ENCODE measurements around the gene CPED1.
A peak's percentile ranks its signal among the peaks of the same experiment; 100 is the strongest.

CPED1 gene

DNA sequence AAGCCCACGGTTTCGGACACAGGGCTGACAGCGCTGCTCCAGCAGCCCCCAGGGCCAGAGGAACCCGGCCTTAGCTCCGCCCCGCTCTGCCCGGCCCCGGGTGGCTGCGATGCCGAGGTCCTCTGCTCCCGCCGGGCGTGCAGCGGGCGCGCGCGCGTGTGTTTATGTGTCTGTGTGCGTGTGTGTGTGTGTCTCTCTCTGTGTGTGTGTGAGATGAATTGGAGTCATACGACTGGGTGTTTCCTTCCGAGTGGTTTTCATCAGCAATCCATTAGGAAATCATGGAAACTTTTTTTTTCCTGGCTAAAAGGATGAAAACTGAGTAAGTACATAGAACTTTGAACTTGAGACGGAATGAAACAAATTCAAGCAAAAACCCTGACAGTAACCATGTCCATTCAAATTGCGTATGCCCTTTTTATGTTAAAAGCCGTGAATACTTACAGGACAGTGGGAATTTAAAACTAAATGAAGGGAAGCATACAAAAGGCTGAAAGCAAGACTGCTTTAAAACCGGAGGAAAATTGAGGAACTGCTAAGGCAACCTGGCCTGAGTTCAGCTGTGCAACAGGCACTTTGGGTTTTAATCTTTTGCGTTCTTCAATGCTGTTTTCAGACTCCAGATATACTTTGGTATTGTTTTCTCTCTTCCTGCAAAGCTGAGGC is at the start of gene CPED1:
Gene CPED1, plus strand, starts transcription at position 121 of the 666 bp plus-strand sequence. CDS start 911 bp downstream, outside the sequence.
- peak; percentile 41 to 72 (median 63) for DNase-seq

DNA sequence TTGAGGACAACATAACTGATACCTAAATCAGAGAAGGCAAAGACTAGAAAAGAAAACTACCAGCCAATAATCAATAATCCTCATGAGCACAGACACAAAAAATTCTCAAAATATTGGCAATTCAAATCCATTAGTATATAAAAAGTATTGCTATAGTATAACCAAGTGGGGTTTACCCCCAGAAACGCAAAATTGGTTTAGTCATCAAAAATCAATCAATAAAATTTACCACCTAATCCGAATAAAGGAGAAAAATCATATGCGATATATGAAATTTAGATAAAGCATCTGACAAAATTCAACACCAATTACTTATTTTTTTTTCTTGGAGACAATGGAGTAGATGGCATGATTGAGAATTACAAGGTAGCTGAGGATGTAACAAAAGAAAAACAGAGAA is 49.2 kb upstream of the CPED1 start:
- no peak for DNase-seq

DNA sequence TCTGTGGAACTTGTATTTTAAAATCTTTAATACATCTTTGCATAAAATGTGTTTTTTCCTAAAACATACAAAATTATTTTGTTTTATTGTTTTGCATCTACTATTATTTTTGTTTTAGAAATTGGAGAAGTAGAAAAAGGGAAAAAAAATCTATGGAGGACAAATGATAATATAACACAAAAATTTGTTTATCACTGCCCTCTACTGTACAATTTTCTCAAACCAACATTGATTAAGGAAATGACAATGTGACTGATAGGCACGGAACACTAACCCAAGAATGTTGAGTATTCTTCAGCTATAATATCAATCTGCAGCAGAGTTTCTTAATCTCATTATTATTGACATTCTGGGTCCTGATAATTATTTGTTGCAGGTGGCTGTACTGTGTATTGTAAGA is 47.4 kb upstream of the CPED1 start:
- peak in 2 of 3 experiments; percentile 6 to 53 for DNase-seq

DNA sequence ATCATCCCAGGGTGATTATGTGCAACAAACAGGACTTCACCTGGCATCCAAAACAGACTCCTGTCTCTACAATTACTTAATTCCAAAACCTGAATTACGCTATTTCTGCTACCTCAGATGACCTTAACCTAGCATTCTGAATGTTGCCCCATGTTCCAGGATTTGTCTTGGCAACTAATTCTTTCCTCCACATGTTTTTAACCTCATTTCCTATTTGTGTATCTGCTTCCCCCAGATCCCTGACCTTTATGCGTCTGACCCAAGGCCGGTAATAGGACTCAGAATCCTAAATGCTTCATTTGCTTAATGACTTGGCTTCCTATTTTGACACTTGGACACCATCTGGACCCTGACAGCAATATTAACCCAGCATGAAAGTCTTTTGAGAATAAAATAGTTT is 46.7 kb upstream of the CPED1 start:
- no peak for DNase-seq

DNA sequence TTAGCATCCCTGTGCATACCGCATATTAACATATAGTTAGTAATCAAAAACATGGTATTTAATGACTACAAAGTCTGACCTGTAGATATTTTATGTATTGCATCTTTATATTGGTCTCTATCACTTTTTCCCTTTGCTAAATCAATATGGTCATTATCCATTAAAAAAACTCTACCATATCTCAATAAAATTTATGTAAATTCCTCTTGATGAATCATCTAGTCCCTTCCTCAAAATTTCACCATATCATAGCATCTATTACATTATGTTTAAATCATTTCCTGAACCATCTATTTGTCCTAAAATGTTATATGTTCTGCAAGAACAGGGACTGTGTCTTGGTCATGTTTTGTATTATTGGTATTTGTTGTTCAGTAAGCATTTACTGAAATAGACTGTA is 45.6 kb upstream of the CPED1 start:
- no peak for DNase-seq

DNA sequence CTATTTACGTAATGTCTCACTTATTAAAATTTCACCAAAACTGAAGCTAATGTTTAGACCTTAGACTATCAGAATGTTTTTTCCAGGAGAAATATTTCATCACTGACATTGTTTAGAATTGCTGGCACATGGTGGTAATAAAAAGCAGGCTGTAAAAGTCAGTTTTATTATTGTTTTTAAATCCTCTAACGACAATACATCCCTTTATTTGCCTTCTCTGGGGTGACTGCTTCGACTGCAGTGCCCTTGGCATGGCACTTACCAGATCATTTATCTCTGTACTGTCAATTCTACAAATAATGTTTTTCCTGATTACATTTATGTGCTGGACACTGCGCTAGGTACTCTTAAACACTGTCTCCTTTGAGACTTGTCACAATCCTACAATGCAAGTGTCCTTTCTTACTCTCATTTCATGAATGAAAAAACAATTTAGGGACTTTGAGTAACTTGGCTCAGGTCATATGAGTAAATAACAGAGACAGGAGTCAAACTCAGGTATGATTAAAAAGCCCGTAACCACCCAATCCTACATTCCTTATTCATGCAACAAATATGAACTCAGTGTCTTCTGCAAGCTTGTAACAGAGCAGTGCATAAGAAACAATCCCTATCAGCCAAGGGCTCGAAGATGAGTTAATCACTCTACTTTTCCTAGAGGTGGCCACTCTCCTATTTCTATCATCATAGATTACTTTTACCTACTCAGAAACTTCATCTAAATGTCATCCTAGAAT is 43.5 kb upstream of the CPED1 start:
- DNase-seq, result peak in 2 of 3 experiments; percentile 30 to 65

DNA sequence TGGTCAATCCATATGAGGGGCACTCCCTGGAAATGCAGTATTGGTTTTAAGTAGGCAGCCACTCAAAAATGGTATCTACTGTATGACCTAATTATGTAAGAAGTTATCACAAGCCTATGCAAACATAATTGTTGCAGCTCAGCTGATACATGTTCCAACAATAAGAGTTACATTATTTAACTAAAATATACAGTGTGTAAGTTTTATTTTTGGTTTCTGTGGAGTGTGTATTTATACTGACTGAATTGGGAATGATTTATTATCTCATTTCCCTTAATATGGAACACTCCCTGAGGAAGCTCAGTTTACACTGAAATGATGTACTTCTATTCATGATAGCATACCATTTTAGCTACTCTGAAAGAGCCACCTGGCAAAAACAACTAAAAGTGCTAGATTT is 40.5 kb upstream of the CPED1 start:
- DNase-seq, result peak in 1 of 3 experiments; percentile 32

DNA sequence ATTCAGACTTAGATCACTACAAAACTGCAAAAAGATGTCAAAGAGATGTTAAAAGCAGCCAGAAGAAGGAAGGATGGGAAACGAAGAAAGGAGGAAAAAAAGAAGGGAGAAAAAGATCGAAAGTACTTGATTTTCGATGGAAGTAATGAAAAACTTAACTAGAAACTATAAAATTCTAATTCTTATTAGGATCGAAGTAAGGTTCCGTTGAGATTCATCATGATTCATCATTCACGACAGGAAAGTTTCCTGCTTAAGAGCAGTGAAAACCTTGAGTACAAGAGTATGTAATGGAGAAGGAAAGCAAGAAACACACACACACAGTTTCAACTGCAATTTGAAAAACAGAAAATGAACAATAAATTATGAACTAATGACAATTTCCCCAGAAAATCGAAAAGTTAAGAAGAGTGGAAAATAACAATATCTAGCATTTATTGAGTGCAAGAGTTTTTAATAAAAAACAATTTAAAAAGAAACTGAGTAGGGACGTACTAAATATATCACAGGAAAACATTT is 39.1 kb upstream of the CPED1 start:
- peak in 1 of 3 experiments; percentile 77 for DNase-seq

DNA sequence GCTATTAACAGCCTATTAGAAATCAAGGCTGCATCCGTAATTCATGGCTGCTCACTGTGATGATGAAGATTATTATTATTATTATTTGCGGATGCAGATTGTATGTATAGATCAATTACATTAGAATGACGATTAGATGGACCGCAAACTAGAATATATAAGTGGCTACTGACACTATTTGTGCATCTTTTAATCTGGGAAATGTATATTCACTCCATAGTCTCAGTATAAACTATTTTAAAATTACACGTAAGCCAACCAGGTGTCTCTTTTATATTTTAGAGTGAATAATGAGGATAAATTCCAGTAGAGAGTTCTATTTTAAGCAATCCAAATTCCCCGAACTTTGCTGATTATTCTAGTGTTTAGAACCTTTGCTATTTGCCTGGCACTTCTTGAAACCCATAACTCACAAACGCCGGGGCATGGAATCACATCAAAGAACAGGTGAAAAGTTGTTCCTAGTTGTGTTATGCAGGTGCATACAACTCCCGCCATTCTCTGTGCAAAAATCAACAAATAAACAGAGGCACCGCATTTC is 38.4 kb upstream of the CPED1 start:
- peak in 2 of 3 experiments; percentile 42 to 81 for DNase-seq

DNA sequence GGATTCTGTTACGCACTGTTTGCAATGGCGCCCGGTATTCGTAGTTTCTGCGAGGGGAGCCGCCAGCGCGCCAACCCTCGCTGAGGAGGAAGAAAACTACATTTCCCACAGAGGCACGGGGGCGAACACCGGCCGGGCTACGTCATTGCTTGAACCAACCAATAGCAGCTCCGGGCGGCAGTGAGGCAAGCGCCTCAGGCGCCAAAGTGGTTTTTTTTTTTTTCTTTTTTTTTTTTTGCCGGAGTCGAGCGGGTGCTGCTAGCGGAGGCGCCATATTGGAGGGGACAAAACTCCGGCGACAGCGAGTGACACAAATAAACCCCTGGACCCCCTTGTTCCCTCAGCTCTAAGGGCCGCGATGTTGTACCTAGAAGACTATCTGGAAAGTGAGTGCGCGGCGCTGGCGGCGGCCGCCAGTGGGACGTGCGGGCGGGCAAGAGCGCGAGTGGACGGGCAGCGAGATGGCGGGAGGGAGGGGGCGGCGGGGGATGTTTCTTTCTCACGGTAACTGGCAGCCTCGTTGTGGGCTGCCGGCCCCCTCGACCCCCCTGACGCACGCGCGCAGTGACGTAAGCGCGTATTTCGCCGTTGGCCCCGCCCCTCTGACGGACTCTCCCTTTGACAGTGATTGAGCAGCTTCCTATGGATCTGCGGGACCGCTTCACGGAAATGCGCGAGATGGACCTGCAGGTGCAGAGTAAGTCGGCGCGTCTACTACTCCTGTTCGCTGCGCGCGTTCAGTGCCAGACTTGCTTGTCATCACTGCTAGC is 37.8 kb upstream of the CPED1 start, which contains the start of gene ING3:
Gene ING3, plus strand, starts transcription at position 239 of the 770 bp plus-strand sequence. Its CDS starts 120 bp downstream, at position 359.
- peak; percentile 99 to 100 (median 99) for DNase-seq

DNA sequence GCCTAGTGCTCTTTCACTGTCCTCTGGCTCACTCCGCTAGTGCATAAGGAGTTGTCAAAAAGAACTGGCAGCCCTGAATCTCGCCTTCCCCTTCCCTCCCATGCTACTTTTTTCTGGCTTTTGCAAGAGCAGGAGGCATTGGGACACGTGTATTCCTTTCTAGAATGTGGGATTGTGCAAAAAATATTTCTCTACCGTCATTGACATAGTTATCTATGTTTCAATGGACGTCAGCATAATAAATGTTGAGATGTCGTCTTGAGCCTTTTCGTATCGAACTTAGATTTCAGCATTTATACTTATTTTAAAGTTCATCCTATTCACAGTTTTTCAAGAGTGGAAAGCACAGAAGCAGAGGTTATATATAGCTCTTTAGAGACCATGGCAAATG is 37.2 kb upstream of the CPED1 start:
- no peak for DNase-seq

DNA sequence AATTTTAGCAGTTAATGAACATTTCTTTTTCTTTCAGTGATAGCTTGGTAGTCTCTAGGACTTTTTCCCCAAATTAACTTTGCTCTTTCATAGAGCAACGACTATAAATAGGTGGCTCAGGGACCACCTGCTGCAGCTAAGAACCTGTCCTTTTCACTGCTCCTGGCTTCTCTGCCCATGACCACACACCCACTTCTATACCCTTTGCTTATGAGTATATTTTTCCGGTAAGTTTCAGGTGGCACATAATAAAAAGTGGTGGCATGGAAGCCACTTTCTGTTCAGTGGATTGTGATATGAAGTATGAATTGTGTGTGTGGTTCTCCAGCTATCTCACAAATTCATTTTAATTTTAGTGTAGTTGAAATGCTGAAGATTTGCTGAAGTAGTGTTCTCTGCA is 36.7 kb upstream of the CPED1 start:
- peak in 1 of 3 experiments; percentile 40 for DNase-seq

DNA sequence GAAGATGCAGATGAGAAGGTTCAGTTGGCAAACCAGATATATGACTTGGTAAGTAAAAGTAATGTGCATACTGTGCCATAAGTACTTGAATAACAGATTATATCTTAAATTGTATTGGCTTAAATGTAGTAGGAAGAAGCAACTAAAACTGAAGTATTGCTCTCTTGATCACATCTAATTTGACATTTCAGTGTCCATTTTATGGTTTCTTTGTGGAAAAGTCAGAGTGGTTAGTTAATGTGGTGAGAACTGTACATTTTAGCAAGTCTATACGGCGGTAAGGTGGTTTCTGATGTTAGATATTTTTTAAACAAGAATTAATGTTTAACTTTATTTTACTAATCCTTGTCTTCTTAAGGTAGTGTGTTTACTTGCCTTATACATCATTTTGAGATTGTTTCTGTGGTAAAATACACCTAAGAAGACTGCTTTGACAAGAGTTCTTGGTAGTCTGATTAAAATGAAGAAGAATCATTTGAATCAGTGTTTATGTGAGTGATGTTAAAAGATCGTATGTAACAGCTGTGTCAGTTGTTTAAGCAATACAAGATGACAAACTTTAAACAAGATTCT is 32.8 kb upstream of the CPED1 start:
- DNase-seq, result no peak

DNA sequence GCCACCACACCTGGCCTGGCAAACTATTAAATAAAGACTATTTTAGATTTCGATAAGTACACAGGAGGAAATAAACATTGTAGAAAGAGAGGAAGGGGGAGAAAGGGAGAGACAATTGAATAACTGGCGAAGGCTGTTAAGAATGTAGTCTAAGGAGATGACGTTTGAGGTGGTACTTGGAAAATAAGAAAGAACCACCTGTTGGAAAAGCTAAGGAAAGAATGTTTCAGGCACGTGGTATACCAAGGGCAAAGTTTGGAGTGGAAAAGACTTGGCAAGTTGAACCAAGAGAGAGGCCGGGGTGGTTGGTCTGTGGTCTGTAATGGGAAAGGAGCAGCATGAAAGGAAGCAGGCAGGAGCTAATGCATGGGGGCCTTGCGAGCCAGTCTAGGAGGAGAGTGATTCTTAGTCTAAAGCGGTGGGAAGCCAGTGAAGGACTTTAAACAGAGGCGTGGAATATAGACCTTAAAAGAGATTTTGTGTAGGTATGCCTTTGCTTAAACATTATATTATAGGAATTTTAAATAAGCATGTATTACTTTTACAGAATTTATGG is 28.5 kb upstream of the CPED1 start:
- DNase-seq, result no peak

DNA sequence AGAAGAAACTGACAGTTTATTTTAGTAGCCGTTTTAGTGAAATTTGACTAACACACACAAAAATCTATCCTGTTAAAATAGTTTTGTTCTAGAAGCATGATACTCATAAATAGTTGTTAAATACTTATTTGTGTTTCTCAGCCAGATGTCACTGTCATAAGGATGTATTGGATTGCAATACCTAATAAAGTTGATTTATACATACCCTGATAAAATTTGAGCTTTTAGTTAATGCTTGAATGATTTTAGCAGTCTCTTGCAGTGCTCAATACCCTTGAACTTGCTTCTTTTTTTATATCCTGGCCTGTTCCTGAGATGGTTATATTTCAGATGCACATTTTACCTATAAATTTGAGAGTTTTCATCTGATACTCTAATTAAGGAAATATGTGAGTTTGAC is 27.8 kb upstream of the CPED1 start:
- no peak for DNase-seq

DNA sequence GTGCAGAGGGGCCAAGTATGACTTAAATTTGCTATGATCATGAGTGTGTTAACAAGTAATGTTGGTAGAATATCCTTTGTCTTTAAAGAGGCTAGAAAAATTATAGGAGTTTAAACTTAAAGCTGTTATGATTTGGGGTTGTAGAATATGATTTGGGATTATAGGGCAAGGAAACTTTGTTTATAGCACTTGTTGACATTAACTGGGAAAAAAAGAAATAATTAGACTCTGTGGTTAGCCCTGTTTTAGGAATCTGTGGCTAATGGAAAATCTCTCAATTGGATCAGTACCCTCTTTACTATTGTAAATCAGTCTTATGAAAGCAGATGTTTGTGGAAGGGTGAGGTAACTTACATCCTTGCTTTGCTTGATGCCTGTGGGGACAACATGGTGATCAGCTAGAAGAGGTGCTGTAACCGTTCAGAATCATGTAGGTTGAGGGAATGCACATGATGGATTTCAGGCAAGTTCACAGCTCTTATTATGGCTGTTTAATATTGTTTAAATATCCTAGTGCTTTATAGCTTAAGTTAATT is 26.8 kb upstream of the CPED1 start:
- DNase-seq, result no peak

DNA sequence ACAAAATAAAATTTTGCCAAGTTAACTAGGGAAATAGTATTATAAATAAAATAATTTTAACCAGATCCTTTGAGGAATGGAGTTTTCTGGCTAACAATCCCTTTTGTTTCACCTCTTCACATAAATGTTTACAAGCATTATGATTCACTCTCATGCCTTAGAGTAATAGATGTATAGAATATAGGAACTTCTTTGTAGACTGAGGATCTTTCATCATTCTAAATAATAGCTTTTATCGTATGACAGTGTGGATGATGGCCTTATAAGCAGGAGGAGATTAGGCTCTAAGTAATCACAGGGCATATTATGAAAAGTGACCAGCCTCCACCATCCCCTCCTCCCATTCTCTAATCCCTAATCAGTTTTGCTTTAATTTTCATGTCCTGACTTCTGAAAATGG is 24.4 kb upstream of the CPED1 start:
- DNase-seq, result no peak

DNA sequence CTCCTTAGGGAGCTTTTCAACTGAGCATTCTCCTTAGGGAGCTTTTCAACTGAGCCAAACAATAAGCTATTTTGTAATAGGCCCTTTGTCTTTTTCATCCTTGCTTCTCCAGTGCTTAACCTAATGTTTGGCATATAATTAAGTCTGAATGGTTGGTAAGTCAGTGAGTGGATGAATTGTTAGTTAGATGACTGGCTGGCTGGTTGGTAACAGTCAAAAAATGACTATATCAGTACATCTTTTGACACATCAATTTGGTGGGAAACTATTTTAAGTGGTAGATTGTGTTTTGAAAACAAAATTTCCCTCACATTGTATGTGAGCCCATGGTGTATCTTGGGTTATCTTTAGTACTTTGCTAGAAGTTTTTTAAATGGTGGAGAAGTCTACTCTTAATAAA is 21.6 kb upstream of the CPED1 start:
- DNase-seq, result peak in 2 of 3 experiments; percentile 22 to 77

DNA sequence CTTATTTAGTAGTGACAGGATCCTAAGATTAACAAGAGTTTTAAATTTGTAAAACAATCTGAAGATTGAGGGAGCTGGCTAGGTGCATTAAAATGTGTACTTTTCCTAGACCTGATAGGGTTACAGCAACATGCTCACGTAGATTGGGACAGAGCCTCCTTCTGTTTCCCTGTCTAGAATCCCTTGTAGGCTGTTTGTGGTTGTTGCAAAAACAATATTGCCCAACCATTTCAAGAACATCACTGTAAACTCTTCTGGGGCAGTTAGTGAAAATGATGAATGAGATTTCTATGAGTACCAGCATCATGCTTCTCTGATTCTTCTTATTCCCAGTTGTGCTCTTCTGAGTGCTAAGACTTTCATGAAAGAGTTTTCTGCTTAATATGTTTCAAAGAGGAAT is 14.7 kb upstream of the CPED1 start:
- DNase-seq, result no peak

DNA sequence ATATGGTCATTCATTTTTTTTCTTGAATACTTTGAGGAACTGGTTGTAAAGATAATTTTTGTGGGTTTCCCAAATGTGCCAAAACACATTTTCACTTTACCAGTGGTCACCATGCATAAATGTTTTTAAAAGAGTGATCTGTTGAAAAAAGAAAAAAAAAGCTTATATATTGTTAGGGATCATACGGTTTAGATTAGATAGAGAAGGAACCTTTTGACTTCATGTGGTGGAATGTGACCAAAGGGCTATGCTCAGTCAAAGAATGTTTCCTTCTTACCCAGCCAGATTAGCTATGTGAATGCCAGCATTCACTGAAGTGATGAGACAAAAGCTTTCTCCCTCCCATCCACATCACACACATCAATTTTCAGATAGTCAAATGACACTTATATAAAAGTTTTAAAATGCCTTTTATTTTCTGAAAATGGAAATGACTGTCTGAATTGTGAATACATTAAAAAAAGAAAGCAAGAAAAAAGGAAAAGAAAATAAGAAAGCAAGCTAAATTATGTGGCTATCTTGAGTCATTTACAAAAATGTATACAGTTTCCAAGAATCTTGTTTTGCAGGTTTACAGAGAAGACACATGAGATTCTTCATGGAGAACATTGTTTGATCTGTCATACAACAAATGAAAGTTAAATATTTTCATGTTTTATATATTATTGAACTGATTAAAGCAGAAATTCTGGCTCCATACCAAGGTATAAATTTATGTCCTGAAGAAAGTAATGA is 8.6 kb upstream of the CPED1 start:
- DNase-seq, result no peak

DNA sequence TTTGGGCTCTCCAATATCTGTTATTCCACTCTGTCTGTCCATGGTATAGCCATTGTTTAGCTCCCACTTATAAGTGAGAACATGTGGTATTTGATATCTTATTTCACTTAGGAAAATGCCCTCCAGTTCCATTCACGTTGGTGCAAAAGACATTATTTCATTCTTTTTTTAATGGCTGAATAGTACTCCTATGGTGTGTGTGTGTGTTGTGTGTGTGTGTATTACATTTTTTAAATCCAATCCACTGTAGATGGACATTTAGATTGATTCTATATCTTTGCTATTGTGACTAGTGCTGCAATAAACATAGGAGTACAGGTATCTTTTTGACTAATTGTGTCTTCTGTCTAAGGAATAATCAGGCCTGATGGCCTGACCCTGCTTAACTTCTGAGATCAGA is 7.4 kb upstream of the CPED1 start:
- DNase-seq, result no peak
